ENCODE measurements around the gene ERP29.
A peak's percentile ranks its signal among the peaks of the same experiment; 100 is the strongest.
"Not testable (repeated sequence)": the region's sequence is repeated elsewhere in the genome, so short reads cannot be mapped to it uniquely, and the experiment has no call there.

The ERP29 gene

GRCh38 chr12:112036614-112037013 is 23.4 kb downstream of the ERP29 start:
- DNase-seq (ENCODE audit: low spot score), result not testable (repeated sequence)

GRCh38 chr12:112046003-112046402 is 32.8 kb downstream of the ERP29 start:
- DNase-seq (ENCODE audit: low spot score), result no peak

- peak; percentile 41 for DNase-seq (ENCODE audit: low spot score)
Observed at GRCh38 chr12:112049351-112049750, 36.1 kb downstream of the ERP29 start.

GRCh38 chr12:112061137-112061536 is 47.9 kb downstream of the ERP29 start:
- DNase-seq (ENCODE audit: low spot score), result no peak

- no peak for DNase-seq (ENCODE audit: low spot score)
Observed at GRCh38 chr12:112063273-112063672, 50.0 kb downstream of the ERP29 start.

- no peak for DNase-seq (ENCODE audit: low spot score)
Observed at GRCh38 chr12:112066566-112066965, 53.3 kb downstream of the ERP29 start.
